ENCODE results near the gene RHEBL1. TPM values are rescaled to one million over a fixed set of nuclear protein-coding genes. Genes with fewer than 3 reads are reported as not detected.
A peak's percentile ranks its signal among the peaks of the same experiment; 100 is the strongest.
"Not testable (repeated sequence)": the region's sequence is repeated elsewhere in the genome, so short reads cannot be mapped to it uniquely, and the experiment has no call there.

RHEBL1 gene
- polyA plus RNA-seq, 6 donors from 2014 or later = 4.5 to 8.6 (median 6.1) TPM

DNA sequence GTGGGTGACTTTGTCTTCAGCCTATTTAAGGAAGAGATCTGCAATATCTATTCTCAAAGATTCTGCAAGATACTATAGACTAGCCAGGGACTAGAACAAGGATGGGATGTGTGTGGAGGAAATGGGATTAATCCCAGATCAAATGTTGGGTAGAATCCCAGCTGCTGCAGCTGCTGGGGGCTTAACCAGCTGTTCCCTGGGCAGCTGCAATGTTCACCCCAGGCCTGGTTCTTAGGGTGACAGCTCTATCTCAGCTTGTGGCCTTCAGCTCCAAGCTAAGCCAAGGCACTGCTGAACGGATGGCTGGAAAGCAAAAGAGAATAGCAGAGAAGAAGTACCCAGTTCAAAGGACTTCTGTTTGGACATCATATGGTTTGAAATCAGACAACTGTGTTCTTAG lies 10.0 kb upstream of the RHEBL1 start:
- H3K9me3 Mint-ChIP-seq = no peaks in the 10 kb centered on the region
- no peaks in the 10 kb centered on the region for H3K4me1 Mint-ChIP-seq
- H3K27me3 Mint-ChIP-seq = peaks cover 7 to 9% (median 8%) of the 10 kb centered on the region in 3 donors
- no peaks in the 10 kb centered on the region for H3K36me3 Mint-ChIP-seq
- no peak for DNase-seq
- no peak overlapping the region for H3K27ac Mint-ChIP-seq
- ATAC-seq (ENCODE audit: low read depth in 2 of 2) = no peak
- H3K4me3 Mint-ChIP-seq = no peak overlapping the region

DNA sequence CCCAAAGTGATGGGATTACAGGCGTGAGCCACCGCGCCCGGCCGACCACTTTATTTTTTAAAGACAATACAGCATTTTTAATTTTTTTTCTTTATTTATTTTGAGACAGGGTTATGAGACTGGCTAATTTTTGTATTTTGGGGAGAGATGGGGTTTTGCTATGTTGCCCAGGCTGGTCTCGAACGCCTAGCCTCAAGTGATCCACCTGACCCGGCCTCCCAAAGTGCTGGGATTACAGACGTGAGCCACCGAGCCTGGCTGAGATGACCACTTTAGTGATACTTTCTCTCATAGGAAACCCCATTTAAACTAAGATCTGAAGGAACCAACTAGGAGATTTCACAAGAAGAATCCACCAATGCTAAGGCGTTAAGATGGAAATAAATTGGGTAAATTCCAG lies 1.2 kb upstream of the RHEBL1 start:
- Mint-ChIP-seq H3K36me3 (no peaks in the 10 kb centered on the region), H3K9me3 (no peaks in the 10 kb centered on the region), H3K27me3 (no peaks in the 10 kb centered on the region), H3K27ac (peak overlapping the region in 5 of 6 donors; percentile 54 to 92 (median 88)), H3K4me1 (peaks cover 8 to 23% (median 18%) of the 10 kb centered on the region in 3 donors), H3K4me3 (peak overlapping the region in 4 of 8 donors; percentile 29 to 99 (median 39))
- ATAC-seq (ENCODE audit: low read depth in 2 of 2) (no peak), DNase-seq (no peak)

DNA sequence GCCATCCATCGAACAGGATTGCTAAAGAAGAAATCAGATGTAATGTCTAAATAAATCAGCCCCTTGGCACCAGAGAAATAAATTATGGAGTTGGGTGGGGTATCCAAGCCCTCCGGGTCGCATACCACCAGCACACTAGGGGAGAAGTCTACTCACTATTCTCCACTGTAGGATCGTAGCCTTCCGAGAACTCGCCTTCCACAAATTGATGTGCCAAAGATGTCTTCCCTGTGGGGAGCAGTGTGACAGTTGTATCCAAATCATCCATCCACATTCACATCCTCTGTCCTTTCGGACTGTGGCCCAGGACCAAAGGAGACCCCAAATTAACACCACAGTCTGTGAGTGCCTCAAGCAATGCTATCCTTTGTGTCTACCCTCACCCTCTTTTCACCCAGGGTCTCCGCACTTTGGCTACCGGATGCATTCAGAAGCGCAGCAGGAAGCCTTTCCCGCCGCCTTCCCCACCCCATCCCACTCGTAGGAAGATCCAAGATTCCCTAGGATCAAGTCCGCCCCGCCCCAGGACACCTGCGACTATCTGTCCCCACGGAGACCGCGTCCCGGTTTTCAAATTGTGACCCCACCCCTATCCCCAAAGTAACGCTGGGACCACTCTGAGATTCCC lies 786 bp downstream of the RHEBL1 start:
- peaks cover 10 to 25% (median 21%) of the 10 kb centered on the region in 3 donors for H3K4me1 Mint-ChIP-seq
- H3K4me3 Mint-ChIP-seq = peak overlapping the region; percentile 90 to 99 (median 96)
- H3K36me3 Mint-ChIP-seq = peaks cover 0 to 2% of the 10 kb centered on the region in 2 donors
- ATAC-seq (ENCODE audit: low read depth in 2 of 2) (no peak), DNase-seq (no peak)
- H3K27ac Mint-ChIP-seq = peak overlapping the region; percentile 92 to 99 (median 96)
- H3K9me3 Mint-ChIP-seq = no peaks in the 10 kb centered on the region
- no peaks in the 10 kb centered on the region for H3K27me3 Mint-ChIP-seq

DNA sequence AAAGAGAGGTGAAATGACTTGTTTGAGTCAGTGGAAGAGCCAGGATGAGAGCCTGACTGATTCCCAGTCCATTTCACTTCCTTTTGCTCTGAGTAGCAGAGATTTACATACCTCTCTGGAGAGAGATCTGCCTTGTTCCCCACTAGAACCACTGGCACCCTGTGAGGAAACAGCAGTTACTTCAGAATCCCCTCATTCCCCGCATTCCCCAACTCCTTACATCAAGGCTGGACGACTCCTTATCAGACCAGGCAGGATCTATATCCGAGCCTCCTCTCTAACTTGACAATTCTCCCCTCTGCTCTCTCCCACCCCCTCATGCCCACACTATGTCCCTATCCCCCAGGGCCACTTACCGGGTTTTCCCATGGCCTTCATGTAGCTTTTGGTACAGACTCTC lies 3.7 kb downstream of the RHEBL1 start:
- Mint-ChIP-seq H3K4me3 (peak overlapping the region in 1 of 8 donors; percentile 59), H3K27ac (no peak overlapping the region), H3K36me3 (peaks cover 0 to 5% of the 10 kb centered on the region in 2 donors), H3K4me1 (peaks cover 18 to 33% (median 29%) of the 10 kb centered on the region in 3 donors), H3K27me3 (no peaks in the 10 kb centered on the region), H3K9me3 (no peaks in the 10 kb centered on the region)
- ATAC-seq (ENCODE audit: low read depth in 2 of 2) (no peak), DNase-seq (no peak)

DNA sequence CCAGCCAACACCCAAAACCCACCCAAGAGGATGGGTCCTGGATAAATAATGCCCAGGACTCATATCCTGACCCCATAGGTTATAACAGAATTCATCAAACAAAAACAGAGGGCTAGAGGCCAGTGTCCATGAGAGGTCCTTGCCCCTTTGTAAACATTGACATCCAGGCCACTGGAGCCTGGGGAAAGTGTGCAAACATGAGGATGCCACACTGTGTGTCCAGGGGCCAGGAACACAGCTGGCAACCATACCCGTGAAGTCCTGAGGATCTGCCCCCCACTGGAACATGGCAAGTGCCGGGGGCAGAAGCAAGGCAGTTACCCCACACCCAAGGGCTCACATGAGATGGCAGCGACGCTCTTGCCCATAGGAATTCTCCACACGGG lies 5.0 kb downstream of the RHEBL1 start:
- Mint-ChIP-seq H3K4me3 (no peak overlapping the region), H3K9me3 (no peaks in the 10 kb centered on the region), H3K36me3 (peaks cover 0 to 5% of the 10 kb centered on the region in 2 donors), H3K27ac (peak overlapping the region in 1 of 6 donors; percentile 86), H3K27me3 (no peaks in the 10 kb centered on the region), H3K4me1 (peaks cover 17 to 27% (median 26%) of the 10 kb centered on the region in 3 donors)
- DNase-seq (no peak), ATAC-seq (ENCODE audit: low read depth in 2 of 2) (no peak)

DNA sequence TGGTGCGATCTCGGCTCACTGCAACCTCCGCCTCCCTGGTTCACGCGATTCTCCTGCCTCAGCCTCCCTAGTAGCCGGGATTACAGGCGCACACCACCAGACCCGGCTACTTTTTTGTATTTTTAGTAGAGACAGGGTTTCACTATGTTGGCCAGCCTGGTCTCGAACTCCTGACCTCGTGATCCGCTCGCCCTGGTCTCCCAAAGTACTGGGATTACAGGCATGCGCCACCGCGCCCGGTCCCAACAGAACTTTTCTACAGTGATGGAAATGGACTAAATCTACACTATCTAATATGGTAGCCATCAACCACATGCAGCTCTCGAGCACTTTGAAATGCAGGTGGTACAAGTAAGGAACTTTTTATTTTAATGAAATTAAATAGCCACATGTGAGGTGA lies 7.9 kb downstream of the RHEBL1 start:
- H3K36me3 Mint-ChIP-seq; ATAC-seq (ENCODE audit: low read depth in 2 of 2); H3K27me3 Mint-ChIP-seq; H3K9me3 Mint-ChIP-seq; DNase-seq: not testable (repeated sequence)
- Mint-ChIP-seq H3K4me1 (peaks cover 37 to 43% (median 38%) of the 10 kb centered on the region in 3 donors), H3K27ac (peak overlapping the region in 2 of 6 donors; percentile 91 to 99), H3K4me3 (peak overlapping the region in 7 of 8 donors; percentile 67 to 97 (median 95))

DNA sequence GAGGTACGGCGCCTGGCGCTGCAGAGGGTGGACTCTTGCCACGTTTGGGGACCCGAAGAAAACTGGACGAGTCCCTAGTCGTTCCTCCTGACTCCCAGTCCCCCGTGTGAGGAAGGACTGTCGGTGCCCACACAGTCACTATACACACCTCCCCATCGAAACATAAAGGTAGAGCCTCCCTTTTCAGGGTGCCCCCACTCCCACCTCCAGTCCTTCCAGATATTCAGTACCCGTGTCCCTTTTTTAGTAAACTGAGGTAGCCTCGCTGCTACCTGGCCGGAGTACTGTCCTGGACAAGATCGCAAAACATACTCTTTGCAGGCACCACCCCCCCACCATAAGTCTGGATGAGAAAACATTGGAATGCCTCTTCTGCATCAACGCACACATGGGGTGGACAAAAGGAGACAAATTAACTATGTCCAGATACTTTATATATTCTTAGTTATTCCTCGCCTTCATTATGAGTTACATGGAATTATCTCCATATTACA lies 8.6 kb downstream of the RHEBL1 start:
- no peak for ATAC-seq (ENCODE audit: low read depth in 2 of 2)
- Mint-ChIP-seq H3K4me1 (peaks cover 44 to 50% (median 45%) of the 10 kb centered on the region in 3 donors), H3K27ac (peak overlapping the region; percentile 66 to 99 (median 92)), H3K9me3 (no peaks in the 10 kb centered on the region), H3K36me3 (peaks cover 0 to 5% of the 10 kb centered on the region in 2 donors), H3K4me3 (peak overlapping the region; percentile 67 to 98 (median 96)), H3K27me3 (no peaks in the 10 kb centered on the region)
- no peak for DNase-seq

DNA sequence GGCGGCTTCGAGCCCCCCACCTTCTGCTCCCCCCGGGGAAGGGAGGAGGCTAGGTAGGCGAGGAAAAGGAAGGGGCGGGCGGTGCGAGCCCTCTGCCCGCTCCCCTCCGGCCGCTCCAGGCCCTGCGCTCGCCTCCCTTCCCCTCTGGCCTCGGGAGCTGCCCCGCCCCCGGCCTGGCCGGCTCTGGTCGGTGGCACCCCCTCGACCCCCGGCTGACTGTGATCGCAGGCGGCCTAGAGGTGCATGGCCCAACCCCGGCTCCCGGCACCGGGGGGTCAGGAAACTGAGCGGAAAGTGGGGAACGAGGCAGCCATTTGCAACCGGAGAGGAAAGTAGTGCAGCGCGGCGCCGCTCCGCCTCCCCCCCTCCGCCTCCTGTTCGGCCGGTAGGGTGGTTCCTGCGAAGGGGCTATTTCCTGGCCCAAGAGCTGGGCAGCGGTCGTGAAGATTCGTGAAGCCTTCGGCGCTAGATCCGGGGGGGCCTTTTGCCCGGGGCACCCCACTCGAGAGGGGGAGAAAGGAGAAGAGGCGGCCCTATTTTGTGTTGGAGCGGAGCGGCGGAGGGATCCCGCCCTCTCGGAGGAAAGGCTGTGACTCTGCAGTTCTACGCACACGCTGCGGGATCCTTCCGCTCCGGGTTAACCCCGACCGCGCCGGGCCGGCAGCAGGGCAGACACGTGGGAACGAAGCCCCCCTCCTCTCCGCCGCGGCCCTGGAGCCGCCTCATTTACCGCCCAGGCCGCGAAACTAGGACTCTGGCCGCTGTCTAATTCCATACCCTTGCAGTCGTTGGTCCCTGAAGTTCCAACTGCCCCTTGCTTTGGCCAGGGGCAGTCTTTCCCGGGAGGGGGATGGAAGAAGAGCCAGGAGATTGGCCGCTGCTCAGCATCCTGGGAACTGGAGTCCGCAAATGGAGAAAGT lies 9.3 kb downstream of the RHEBL1 start, which contains the start of gene KMT2D:
KMT2D (minus strand) TSS at position 558 of the 920 bp plus-strand sequence. CDS start 5,470 bp downstream, outside the sequence.
- Mint-ChIP-seq H3K27me3 (no peaks in the 10 kb centered on the region), H3K4me1 (peaks cover 51 to 57% (median 52%) of the 10 kb centered on the region in 3 donors)

DNA sequence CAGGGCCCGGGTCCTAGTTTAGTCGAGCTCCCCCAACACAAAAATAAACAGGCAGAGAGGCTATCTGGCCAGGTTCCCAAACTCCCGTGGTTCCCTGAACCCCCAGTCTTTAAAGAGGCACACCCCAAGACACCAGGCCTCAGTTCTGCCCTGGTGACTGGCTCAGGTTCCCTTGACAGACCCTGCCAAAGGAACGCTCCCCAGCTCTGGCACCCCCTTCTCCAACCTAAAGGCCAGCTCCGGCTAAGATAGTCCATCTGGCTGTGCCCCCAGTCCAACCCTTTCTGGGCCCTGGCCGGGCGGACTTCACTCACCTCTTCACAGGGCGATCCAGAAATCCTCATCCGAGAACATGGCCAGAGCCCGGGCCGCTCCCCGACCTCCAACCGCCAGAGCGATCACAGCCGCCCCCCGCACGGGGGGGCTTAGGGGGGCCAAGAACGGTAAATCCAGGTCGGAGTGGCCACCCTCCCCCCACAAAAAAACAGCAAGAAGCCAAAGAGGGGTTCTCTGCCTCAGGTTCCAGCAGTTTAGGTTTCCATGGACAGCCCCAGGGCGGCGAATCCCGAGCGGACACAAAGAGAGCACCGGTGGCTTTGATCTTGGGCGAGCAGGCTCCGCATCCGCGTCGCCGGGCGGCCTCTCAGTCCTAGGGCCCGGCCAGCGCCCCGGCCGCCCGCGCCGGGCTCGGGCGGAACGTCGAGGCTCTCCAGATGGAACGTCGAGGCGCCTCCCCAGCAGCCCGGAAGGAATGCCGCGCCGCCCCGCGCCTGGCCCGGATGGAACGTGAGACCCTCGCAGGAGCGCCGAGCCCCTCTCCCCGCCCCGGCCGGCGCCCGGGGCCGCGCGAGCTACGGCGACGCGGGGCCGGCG lies 10.2 kb downstream of the RHEBL1 start:
- H3K4me3 Mint-ChIP-seq = peak overlapping the region; percentile 61 to 96 (median 93)
- DNase-seq (peak; percentile 9), ATAC-seq (ENCODE audit: low read depth in 2 of 2) (peak in 1 of 2 donors; percentile 3)
- H3K27me3 Mint-ChIP-seq = no peaks in the 10 kb centered on the region
- H3K27ac Mint-ChIP-seq = peak overlapping the region; percentile 49 to 96 (median 87)
- peaks cover 0 to 5% of the 10 kb centered on the region in 2 donors for H3K36me3 Mint-ChIP-seq
- no peaks in the 10 kb centered on the region for H3K9me3 Mint-ChIP-seq
- peaks cover 61 to 67% (median 62%) of the 10 kb centered on the region in 3 donors for H3K4me1 Mint-ChIP-seq

More for the DNA sequence above, 9.3 kb downstream of the RHEBL1 start, which contains the start of gene KMT2D:
- Mint-ChIP-seq H3K4me3 (peak within 1 kb of the TSS; percentile 67 to 98 (median 96)), H3K36me3 (peaks cover 0 to 5% of the 10 kb centered on the region in 2 donors), H3K9me3 (no peaks in the 10 kb centered on the region), H3K27ac (peak within 1 kb of the TSS; percentile 91 to 99 (median 98))
- ATAC-seq (ENCODE audit: low read depth in 2 of 2) = peak; percentile 69 to 73
- DNase-seq = peak; percentile 89

DNA sequence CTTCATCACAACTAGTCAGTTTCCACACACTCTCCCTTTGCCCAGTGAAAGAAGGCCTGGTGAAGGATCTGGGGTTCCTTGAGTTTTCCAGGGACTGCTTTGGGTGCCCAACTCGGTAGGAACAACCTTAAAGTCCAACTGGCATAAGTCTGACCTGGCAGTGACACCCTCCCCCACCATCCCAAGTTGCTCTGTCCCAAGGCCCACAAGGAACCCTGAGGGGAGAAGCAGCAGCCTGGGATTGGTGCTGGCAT lies 10.8 kb downstream of the RHEBL1 start:
- Mint-ChIP-seq H3K27me3 (no peaks in the 10 kb centered on the region), H3K4me1 (peaks cover 59 to 69% (median 66%) of the 10 kb centered on the region in 3 donors), H3K36me3 (peaks cover 0 to 2% of the 10 kb centered on the region in 2 donors), H3K4me3 (peak overlapping the region; percentile 61 to 96 (median 93)), H3K27ac (peak overlapping the region in 5 of 6 donors; percentile 38 to 96 (median 91)), H3K9me3 (no peaks in the 10 kb centered on the region)
- ATAC-seq (ENCODE audit: low read depth in 2 of 2) (no peak), DNase-seq (no peak)

DNA sequence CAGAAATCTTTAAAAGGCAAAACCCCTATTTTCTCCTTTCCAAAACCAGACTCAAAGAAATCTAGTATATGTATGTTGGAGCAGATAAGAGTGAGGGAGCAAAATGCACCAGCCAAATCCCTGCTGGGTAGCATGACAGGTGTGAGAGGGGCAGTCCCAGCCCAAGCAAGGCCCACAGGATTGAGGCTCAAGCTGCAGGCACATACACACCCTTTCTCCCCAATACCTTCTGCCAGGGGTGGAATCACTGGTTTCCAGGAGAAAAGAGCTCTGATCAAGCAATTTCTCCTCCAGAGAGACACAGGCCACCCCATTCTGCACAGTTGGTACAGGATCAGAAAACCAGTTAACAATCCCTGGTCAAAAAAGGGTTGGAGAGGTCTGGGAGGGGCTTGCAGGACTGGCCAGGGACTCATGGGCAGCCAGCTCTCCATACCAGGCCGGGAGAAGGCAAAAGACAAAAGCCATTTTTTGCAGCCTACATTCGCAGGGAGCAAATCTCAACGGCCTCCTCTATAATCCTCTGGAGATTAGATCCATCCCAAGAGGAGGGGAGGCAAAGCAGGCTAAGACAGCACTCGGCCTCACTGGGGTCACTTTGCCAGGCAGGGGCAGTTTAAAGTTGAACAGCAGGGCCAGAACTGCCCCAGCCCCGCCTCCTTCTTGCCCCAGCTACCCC lies 11.3 kb downstream of the RHEBL1 start:
- Mint-ChIP-seq H3K9me3 (no peaks in the 10 kb centered on the region), H3K27me3 (no peaks in the 10 kb centered on the region), H3K27ac (peak overlapping the region; percentile 38 to 91 (median 73)), H3K4me3 (peak overlapping the region; percentile 61 to 96 (median 93)), H3K36me3 (no peaks in the 10 kb centered on the region), H3K4me1 (peaks cover 58 to 67% (median 62%) of the 10 kb centered on the region in 3 donors)
- DNase-seq = no peak
- no peak for ATAC-seq (ENCODE audit: low read depth in 2 of 2)

DNA sequence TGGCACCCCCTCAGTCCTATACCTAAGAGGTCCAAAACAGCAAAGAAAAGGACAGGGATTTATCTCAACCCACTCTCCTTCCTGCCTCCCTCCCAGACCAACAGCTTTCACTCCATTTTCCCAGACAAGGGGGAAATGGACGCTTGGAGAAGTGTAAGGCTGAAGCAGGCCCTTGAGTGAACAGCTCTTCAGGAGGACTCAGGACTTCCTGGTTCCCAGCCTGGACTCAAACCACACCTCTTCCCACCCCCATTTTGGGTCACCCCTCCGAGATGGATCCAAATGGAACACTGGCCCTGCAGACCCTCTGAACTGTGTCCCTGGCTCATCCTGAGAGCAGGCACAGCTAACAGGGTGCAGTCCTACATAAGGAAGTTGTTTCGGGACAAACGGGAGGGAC lies 11.9 kb downstream of the RHEBL1 start:
- no peak for DNase-seq
- Mint-ChIP-seq H3K36me3 (peaks cover 0 to 6% of the 10 kb centered on the region in 2 donors), H3K27ac (peak overlapping the region in 5 of 6 donors; percentile 27 to 91 (median 79)), H3K9me3 (no peaks in the 10 kb centered on the region), H3K4me3 (peak overlapping the region; percentile 61 to 96 (median 93)), H3K4me1 (peaks cover 62 to 71% (median 67%) of the 10 kb centered on the region in 3 donors), H3K27me3 (no peaks in the 10 kb centered on the region)
- no peak for ATAC-seq (ENCODE audit: low read depth in 2 of 2)

All from naive B cell (primary cell).